WERI-Rb-1 (cell line): ENCODE data around the gene CAMSAP3.

Source experiments
- DNase-seq: peaks from one replicate; pipeline ENCODE4 v3.0.0-alpha.2; 2020
- H3K27ac ChIP-seq: fragments of 250-450 bp; sonication (Bioruptor Pico); 2 replicates; pipeline ENCODE4 v1.5.1; 2020; ENCODE audit warnings: mild to moderate bottlenecking, moderate library complexity
- H3K27me3 ChIP-seq: fragments of 250-450 bp; sonication (Bioruptor Pico); 2 replicates; pipeline ENCODE4 v1.5.1; 2021; ENCODE audit warnings: mild to moderate bottlenecking, low read depth, moderate library complexity; ENCODE audit not compliant: insufficient read depth, severe bottlenecking
- H3K36me3 ChIP-seq: fragments of 250-450 bp; sonication (Bioruptor Pico); 2 replicates; pipeline ENCODE4 v1.5.1; 2020; ENCODE audit warnings: mild to moderate bottlenecking, moderate library complexity
- H3K4me3 ChIP-seq: 2 replicates; pipeline ENCODE4 v1.5.1; 2011; ENCODE audit warnings: low read depth, mild to moderate bottlenecking, control low read depth, low read length
- H3K9me3 ChIP-seq: fragments of 250-450 bp; sonication (Bioruptor Pico); 2 replicates; pipeline ENCODE4 v1.5.1; 2021; ENCODE audit warnings: mild to moderate bottlenecking, moderate library complexity; ENCODE audit not compliant: severe bottlenecking
- CTCF ChIP-seq: IDR thresholded peaks from 2 replicates; pipeline ENCODE4 v1.5.1; 2011; ENCODE audit warnings: low read depth, mild to moderate bottlenecking, control low read depth, inconsistent platforms, low read length

The CAMSAP3 gene

GRCh38 chr19:7595466-7596133, at the start of gene CAMSAP3:
Gene CAMSAP3, plus strand, starts transcription at chr19:7595863. Its CDS starts 140 bp downstream, at chr19:7596003.
- TF ChIP-seq CTCF: no peak
- Histone ChIP-seq H3K27ac (peak within 1 kb of the TSS; percentile 6; the same call in 1 of the 2 replicates), H3K9me3 (no peaks in the 10 kb centered on the region), H3K27me3 (no peaks in the 10 kb centered on the region), H3K36me3 (no peaks in the 10 kb centered on the region), H3K4me3 (peak within 1 kb of the TSS; percentile 67)
- peak; percentile 86 for DNase-seq

- H3K36me3 ChIP-seq: no peaks in the 10 kb centered on the region
- no peak overlapping the region for H3K27ac ChIP-seq
- no peaks in the 10 kb centered on the region for H3K27me3 ChIP-seq
- no peak overlapping the region for H3K4me3 ChIP-seq
- no peaks in the 10 kb centered on the region for H3K9me3 ChIP-seq
- TF ChIP-seq CTCF: no peak
- no peak for DNase-seq
Measured at GRCh38 chr19:7545904-7546303, 49.8 kb upstream of the CAMSAP3 start.

GRCh38 chr19:7547159-7547558, 48.5 kb upstream of the CAMSAP3 start:
- no peaks in the 10 kb centered on the region for H3K36me3 ChIP-seq

GRCh38 chr19:7549429-7550148, 46.1 kb upstream of the CAMSAP3 start:
- Histone ChIP-seq H3K9me3 (no peaks in the 10 kb centered on the region), H3K27ac (no peak overlapping the region), H3K4me3 (no peak overlapping the region), H3K27me3 (no peaks in the 10 kb centered on the region), H3K36me3 (no peaks in the 10 kb centered on the region; the same call in 1 of the 2 replicates)
- DNase-seq: no peak
- no peak for TF ChIP-seq CTCF

More at GRCh38 chr19:7547159-7547558, 48.5 kb upstream of the CAMSAP3 start:
- no peaks in the 10 kb centered on the region for H3K9me3 ChIP-seq
- H3K27me3 ChIP-seq: no peaks in the 10 kb centered on the region
- H3K4me3 ChIP-seq: no peak overlapping the region
- no peak for TF ChIP-seq CTCF
- DNase-seq: no peak
- no peak overlapping the region for H3K27ac ChIP-seq

- no peaks in the 10 kb centered on the region for H3K27me3 ChIP-seq
- no peaks in the 10 kb centered on the region; the same call in 1 of the 2 replicates for H3K36me3 ChIP-seq
- no peak overlapping the region for H3K27ac ChIP-seq
- no peaks in the 10 kb centered on the region for H3K9me3 ChIP-seq
- TF ChIP-seq CTCF: no peak
- H3K4me3 ChIP-seq: no peak overlapping the region
- no peak for DNase-seq
Measured at GRCh38 chr19:7550169-7550770, 45.4 kb upstream of the CAMSAP3 start.
